Ovary (tissue), 3 donors: ENCODE data around the gene PLCH2.

Experiments used
- CTCF ChIP-seq, 3 donors: fragments of 450-650 bp in 2 of 3; fragments of 200-600 bp in 1 of 3; IDR thresholded peaks; one replicate each; pipeline versions ENCODE4 v1.5.1 to v1.8.0; 2016 to 2022; ENCODE audit warnings: antibody characterized with exemption in 3 of 3, mild to moderate bottlenecking in 1 of 3
- POLR2A ChIP-seq: fragments of 450-650 bp; IDR thresholded peaks from one replicate; pipeline ENCODE4 v1.6.1; 2017; ENCODE audit warnings: antibody characterized with exemption, mild to moderate bottlenecking, moderate library complexity
- donor health status: DM: no; HTN: no; CAD: no.

- TF ChIP-seq POLR2A (no peak), CTCF (IDR thresholded peaks at IDR 0.05) (no peak)
These were observed 49.5 kb upstream of the PLCH2 start for GRCh38 chr1:2426540-2426939.
